ENCODE data around the gene RNF214.

Gene RNF214

GRCh38 chr11:117299351-117300282 is 67.1 kb downstream of the RNF214 start:
- no peaks in the 10 kb centered on the region for H3K9me3 Mint-ChIP-seq
- DNase-seq, result no peak
- H3K4me1 Mint-ChIP-seq, result no peaks in the 10 kb centered on the region
- H3K27me3 Mint-ChIP-seq, result peaks cover 6% of the 10 kb centered on the region
- ATAC-seq, result peak; percentile 27
- H3K4me3 Mint-ChIP-seq, result no peak overlapping the region
- H3K27ac Mint-ChIP-seq, result peak overlapping the region in 1 of 2 donors; percentile 1

GRCh38 chr11:117300283-117300663 is 67.8 kb downstream of the RNF214 start:
- peak; percentile 14 for ATAC-seq
- DNase-seq, result no peak
- Mint-ChIP-seq H3K4me1 (no peaks in the 10 kb centered on the region), H3K27ac (no peak overlapping the region), H3K27me3 (peaks cover 6% of the 10 kb centered on the region), H3K4me3 (no peak overlapping the region), H3K9me3 (no peaks in the 10 kb centered on the region)

GRCh38 chr11:117300773-117301172 is 68.3 kb downstream of the RNF214 start:
- H3K27ac Mint-ChIP-seq, result peak overlapping the region in 1 of 2 donors; percentile 2

DNA sequence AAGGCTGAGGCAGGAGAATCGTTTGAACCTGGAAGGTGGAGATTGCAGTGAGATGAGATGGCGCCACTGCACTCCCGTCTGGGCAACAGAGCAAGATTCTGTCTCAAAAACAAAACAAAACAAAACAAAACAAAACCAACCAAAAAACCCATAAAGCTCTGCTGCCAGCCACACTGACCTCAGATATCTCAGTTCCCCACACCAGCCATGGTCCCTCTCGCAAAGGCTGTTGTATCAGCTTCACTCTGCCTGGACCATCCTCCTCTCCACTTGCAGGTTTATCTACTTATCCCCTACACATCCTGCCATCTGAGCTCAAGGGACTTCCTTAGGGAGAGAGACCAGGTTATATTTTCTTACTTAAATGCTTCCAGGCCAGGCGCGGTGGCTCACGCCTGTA is 69.8 kb downstream of the RNF214 start:
- Mint-ChIP-seq H3K9me3 (no peaks in the 10 kb centered on the region), H3K4me3 (no peak overlapping the region), H3K27ac (peak overlapping the region in 1 of 2 donors; percentile 10), H3K4me1 (no peaks in the 10 kb centered on the region), H3K27me3 (peaks cover 6% of the 10 kb centered on the region)
- no peak for ATAC-seq
- DNase-seq, result no peak

More at GRCh38 chr11:117300773-117301172, 68.3 kb downstream of the RNF214 start:
- ATAC-seq, result no peak
- Mint-ChIP-seq H3K27me3 (peaks cover 6% of the 10 kb centered on the region), H3K4me1 (no peaks in the 10 kb centered on the region), H3K4me3 (no peak overlapping the region), H3K9me3 (no peaks in the 10 kb centered on the region)
- DNase-seq, result no peak

- no peak overlapping the region for H3K27ac Mint-ChIP-seq
- H3K27me3 Mint-ChIP-seq, result peaks cover 6% of the 10 kb centered on the region
- no peaks in the 10 kb centered on the region for H3K4me1 Mint-ChIP-seq
- no peaks in the 10 kb centered on the region for H3K9me3 Mint-ChIP-seq
- DNase-seq, result no peak
- ATAC-seq, result no peak
- no peak overlapping the region for H3K4me3 Mint-ChIP-seq
Measured at GRCh38 chr11:117303101-117303500, 70.6 kb downstream of the RNF214 start.

- H3K9me3 Mint-ChIP-seq, result no peaks in the 10 kb centered on the region
- no peak overlapping the region for H3K27ac Mint-ChIP-seq
- DNase-seq (no peak), ATAC-seq (no peak)
- H3K4me1 Mint-ChIP-seq, result no peaks in the 10 kb centered on the region
- no peak overlapping the region for H3K4me3 Mint-ChIP-seq
- peaks cover 6% of the 10 kb centered on the region for H3K27me3 Mint-ChIP-seq
Measured at GRCh38 chr11:117303646-117304315, 71.3 kb downstream of the RNF214 start.

DNA sequence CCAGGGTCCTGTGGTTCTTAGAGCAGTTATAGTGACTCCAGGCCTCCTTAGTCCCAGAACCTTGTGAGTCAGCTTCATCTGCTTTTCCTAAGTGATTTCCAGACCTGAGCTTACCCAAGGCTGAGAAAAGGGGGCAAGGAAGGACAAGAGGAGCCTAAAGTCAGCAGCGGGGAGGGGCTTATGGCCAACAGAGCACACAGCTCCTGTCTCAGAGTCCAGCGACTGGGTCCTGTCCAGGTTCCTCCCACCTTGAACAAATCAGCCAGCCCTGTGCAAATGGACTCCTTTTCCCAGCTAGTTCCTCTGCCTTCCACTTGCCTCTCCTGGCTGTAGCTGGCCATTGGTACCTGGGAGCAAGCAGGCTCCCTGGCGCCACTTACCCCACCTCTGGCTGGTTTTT is 72.7 kb downstream of the RNF214 start:
- DNase-seq (no peak), ATAC-seq (no peak)
- no peaks in the 10 kb centered on the region for H3K9me3 Mint-ChIP-seq
- no peak overlapping the region for H3K4me3 Mint-ChIP-seq
- no peaks in the 10 kb centered on the region for H3K4me1 Mint-ChIP-seq
- H3K27me3 Mint-ChIP-seq, result peaks cover 15% of the 10 kb centered on the region
- peak overlapping the region in 1 of 2 donors; percentile 29 for H3K27ac Mint-ChIP-seq

DNA sequence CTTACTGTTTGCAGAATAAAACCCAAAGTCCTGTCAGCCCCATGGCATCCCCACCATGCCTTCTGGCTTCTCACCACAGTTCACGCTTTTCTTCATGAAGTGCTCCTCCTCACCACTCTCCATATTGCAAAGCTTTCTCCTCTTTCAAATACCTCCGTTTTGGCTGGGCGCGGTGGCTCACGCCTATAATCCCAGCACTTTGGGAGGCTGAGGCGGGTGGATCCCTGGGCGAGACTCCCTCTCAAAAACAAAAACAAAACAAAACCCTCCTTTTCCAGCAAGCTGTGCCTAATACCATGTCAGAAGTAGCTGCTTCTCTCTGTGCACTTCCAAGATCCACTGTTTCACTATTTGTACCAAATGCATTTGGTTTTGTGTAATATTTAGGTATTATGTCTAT is 76.8 kb downstream of the RNF214 start:
- H3K27ac Mint-ChIP-seq, result no peak overlapping the region
- H3K4me3 Mint-ChIP-seq, result no peak overlapping the region
- DNase-seq (no peak), ATAC-seq (no peak)
- H3K9me3 Mint-ChIP-seq, result no peaks in the 10 kb centered on the region
- H3K4me1 Mint-ChIP-seq, result peaks cover 4% of the 10 kb centered on the region
- peaks cover 28% of the 10 kb centered on the region for H3K27me3 Mint-ChIP-seq

GRCh38 chr11:117313091-117313490 is 80.6 kb downstream of the RNF214 start:
- no peak overlapping the region for H3K27ac Mint-ChIP-seq
- no peak overlapping the region for H3K4me3 Mint-ChIP-seq
- DNase-seq, result no peak
- H3K9me3 Mint-ChIP-seq, result no peaks in the 10 kb centered on the region
- no peak for ATAC-seq
- H3K27me3 Mint-ChIP-seq, result peaks cover 65% of the 10 kb centered on the region
- H3K4me1 Mint-ChIP-seq, result peaks cover 25% of the 10 kb centered on the region

- DNase-seq, result no peak
- no peaks in the 10 kb centered on the region for H3K9me3 Mint-ChIP-seq
- ATAC-seq, result no peak
- H3K27ac Mint-ChIP-seq, result peak overlapping the region in 1 of 2 donors; percentile 62
- H3K4me3 Mint-ChIP-seq, result no peak overlapping the region
- peaks cover 62% of the 10 kb centered on the region for H3K27me3 Mint-ChIP-seq
- peaks cover 25% of the 10 kb centered on the region for H3K4me1 Mint-ChIP-seq
Measured at GRCh38 chr11:117313828-117314768, 81.6 kb downstream of the RNF214 start.

DNA sequence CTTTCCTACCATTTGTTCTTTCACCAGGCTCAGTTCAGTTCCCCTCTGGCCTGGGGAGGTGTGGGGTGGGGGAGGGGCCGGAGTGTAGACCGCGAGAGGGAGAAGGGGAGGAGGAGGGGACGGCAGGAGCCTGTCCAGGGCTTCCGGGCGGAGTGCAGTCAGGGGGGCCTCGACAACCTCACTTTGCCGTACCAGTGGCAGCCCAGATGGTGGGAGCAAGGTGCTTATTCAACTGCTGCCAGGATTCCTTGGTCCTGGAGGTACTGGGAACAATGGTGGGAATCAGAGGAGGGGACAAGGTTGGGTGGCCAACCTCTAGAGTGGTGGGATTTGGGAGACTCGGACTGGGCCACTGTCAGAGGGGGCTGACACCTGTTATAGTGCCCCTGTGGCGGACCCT is 82.4 kb downstream of the RNF214 start:
- peaks cover 25% of the 10 kb centered on the region for H3K4me1 Mint-ChIP-seq
- H3K27ac Mint-ChIP-seq, result no peak overlapping the region
- no peaks in the 10 kb centered on the region for H3K9me3 Mint-ChIP-seq
- ATAC-seq, result no peak
- H3K27me3 Mint-ChIP-seq, result peaks cover 56% of the 10 kb centered on the region
- H3K4me3 Mint-ChIP-seq, result peak overlapping the region; percentile 46 to 86
- DNase-seq, result no peak

DNA sequence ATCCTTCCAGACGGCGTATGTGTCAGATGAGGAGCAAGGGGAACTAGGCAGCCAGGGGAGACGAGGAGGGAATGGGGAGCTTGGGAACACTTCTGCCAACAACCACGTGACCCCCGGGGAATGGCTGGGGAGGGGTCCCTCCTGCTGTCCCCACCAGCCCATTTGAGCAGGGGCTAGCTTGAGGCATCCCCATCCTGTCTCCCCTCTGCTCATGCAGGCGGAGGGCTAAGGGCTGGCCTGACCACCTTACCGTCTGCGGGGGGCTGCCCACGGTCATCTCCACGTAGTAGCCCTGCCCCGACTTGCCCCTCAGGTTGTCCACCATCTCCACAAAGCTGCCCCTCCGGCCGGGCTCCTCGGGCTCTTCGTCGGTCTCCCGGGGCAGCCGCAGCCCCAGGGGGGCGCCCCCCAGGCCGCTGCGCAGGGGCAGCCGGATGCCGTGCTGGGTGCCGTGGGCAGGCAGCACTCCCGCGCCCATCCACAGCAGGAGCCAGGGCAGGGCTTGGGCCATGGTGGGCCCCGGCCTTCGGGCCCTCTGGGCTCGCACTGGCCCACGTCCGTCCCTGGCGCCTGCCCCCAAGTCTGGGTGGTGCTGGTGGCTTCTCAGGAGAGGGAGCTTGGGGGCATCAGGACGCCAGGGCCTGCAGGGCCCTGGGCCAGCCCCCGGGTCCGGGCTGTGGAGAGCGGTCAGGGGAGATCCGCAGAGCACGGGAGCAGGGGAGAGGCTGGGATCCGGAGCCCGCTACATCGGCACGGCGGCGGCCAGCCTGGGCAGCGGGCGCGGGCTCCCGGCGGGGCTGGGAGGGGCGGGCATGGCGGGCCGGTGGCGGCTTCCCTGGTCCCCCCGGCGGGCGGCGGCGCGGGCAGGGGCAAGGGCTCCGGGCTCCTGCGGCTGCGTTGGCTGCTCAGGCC is 83.1 kb downstream of the RNF214 start:
- Mint-ChIP-seq H3K27me3 (peaks cover 56% of the 10 kb centered on the region), H3K27ac (no peak overlapping the region), H3K4me3 (peak overlapping the region; percentile 66 to 86), H3K4me1 (peaks cover 25% of the 10 kb centered on the region), H3K9me3 (no peaks in the 10 kb centered on the region)
- peak; percentile 31 to 41 for DNase-seq
- peak; percentile 91 for ATAC-seq

DNA sequence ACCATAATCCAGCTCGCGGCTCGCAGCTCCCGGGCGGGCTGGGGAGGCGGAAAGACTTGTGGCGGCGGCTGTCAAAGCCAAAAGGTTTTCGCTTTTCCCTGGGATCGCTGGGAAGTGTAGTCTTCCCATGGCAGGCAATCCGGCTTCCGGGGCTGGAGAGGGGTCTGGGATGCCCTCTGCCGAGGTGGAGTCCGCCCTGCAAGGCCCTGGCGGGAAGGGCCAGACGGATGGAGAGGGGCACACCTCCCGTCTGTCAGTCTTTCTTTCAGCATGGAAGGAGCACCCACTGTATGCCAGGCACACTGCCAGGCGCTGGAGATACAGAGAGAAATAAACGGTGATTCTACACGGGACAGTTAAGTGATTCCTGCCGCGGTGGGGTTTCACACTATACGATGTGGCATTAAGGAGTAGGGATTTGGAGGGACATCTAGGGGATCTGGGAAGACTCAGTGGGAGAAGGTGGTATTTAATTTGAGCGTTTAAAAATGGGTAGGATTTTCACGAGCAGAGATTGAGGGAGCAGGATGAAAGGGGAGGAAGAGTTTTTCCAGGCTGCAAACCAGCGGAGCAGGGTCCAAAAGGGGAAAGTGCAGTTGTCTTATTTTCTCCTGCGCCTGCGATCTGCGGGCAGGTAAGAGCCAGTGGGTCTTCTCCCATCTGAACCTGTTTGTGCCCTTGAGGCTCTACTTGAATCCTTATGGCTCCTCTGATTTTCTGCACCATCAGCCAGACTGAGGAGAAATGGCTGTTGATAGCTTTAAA is 83.9 kb downstream of the RNF214 start, which contains the start of gene BACE1:
TSS of gene BACE1 (minus strand) at position 60 of the 765 bp plus-strand sequence. CDS start 461 bp downstream, outside the sequence.
- Mint-ChIP-seq H3K9me3 (no peaks in the 10 kb centered on the region), H3K27ac (no peak within 1 kb of the TSS), H3K27me3 (peaks cover 56% of the 10 kb centered on the region), H3K4me3 (peak within 1 kb of the TSS; percentile 66 to 86), H3K4me1 (peaks cover 25% of the 10 kb centered on the region)
- DNase-seq (peak; percentile 24 to 29), ATAC-seq (peak; percentile 52)

DNA sequence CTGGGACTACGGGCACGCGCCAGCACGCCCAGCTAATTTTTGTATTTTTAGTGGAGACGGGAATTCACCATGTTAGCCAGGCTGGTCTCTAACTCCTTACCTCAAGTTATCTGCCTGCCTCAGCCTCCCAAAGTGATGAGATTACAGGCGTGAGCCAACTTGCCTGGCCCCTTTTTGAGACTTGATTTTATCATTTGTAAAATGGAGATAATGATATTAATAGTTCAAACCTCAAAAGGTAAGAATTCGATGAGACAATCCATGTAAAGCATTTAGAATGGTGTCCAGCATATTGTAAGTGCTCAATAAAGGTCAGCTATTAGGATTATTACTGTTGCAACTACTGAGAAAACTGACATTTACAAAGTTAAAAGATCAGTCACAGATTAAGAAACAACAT is 86.3 kb downstream of the RNF214 start:
- no peak for DNase-seq
- peaks cover 25% of the 10 kb centered on the region for H3K4me1 Mint-ChIP-seq
- H3K27me3 Mint-ChIP-seq, result peaks cover 52% of the 10 kb centered on the region
- H3K4me3 Mint-ChIP-seq, result no peak overlapping the region
- ATAC-seq, result no peak
- no peak overlapping the region for H3K27ac Mint-ChIP-seq
- no peaks in the 10 kb centered on the region for H3K9me3 Mint-ChIP-seq

Measured in stimulated activated naive CD8-positive, alpha-beta T cell treated with anti-CD3 and anti-CD28 coated beads, Interleukin-15, amount 100 ng/mL, for 72 hours (primary cell).